NCI-H1694 (cell line): Measurements from ENCODE around the gene GABRA4.

Source experiments
- DNase-seq: peaks from one replicate; lab custom pipeline; 2025; lab: John Stamatoyannopoulos, UW

GABRA4 gene

DNA sequence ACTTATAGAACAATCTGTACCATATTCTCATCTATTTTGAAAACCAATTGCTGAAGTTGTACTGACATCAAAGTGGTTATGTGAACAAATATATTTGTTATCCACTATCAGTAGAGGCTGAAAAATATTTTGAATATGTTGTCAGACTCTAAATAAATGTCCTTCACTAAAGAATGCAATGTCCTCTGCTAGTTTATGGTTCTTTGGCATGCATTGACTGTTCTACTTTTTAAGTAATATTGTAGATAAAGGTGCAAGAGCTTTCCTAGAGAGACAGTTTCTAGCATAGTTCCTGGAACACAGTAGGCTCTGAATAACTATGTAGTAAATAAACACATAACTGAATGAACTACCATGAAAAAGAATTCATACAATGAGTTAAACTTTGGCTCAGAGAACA, 66.2 kb downstream of the GABRA4 start:
- no peak for DNase-seq

DNA sequence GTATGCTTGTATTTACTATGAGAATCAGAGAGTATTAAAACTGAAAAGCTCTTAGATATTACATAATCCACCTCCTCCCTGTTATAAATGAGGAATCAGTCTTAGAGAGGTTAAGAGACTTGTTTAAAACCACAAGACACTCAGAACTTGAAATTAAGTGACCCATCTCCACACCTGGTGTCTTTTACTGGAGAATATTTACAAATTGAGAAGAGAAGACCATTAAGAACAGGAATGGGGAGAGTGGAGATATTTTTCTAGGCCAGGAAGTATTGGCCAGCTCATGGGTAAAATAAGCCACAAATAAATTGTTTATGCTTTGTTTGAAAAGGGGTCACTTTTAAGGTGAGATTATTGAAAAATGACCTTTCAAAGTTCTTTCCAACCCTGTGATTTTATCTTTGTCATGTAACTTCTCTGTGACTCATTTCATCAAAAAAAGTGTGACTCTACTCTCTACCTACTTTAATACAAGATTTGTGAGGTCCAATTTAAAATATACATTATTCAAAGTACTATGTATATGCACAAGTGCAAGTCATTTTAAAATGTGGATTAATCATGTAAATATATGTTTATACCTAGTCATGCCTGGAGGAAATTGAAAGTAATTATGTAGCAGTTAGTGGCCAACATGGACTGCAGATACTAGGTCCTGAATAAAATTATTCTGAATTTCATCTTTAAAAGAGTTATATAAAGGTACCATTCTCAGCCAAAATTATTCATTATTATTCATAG, 68.4 kb downstream of the GABRA4 start:
- DNase-seq, result no peak

DNA sequence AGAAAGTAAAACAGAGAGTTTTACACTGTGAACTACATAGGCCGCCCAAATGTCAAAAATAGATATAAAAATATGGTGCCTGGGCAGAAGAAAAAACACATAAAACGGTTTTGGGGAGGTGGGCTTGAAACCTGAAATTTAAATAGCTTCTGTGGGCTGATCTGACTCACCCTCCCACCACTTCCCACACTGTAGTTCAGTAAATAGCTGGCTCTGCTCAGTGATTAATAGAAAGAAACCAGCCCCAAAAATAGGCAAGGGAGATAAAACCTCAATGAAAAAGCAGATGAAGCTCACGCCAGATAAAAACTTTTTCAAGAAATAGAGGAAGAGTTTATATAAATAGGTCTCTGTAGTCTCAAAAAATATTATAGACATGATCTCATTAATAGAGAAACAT, 71.2 kb downstream of the GABRA4 start:
- no peak for DNase-seq

DNA sequence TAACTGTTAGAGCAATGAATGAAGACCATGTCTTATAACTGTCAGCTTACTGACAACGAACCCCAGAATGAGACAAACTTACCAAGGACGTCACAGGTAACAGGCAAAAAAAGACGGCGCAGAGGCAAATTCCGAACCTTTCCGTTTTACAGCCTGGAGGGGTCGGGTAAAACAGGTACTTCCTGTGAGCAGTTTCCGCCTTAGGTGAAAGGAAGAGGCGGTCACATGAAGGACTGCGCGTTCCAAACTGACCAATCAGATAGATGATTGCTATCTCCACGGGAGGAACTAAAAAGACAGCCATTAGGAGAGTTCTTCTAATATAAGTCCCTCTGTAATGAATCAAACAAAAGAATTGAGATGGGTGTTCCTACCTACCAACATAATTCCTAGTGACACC, 84.3 kb downstream of the GABRA4 start, which contains the start of gene COX7B2:
COX7B2 (minus strand) TSS at position 168 of the 400 bp plus-strand sequence. CDS start 174,053 bp downstream, outside the sequence.
- DNase-seq, result no peak

DNA sequence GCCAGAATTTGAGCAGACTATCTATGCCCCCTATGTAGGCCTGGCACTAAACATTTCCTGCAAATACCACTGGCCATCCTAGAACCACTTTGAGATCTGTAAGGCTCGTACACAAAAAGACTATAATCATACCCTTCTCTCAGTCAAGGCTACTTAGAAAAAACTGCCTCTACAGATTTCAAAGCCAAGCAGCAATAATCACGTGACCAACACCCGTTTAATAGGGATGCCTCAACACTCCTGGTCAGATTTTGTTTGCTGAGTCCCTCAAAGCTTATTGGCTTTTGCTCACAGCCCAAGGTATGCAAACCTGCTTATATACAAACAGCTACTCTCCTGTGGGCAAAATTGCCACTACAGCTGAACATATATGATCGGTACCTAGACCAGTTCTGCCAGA, 85.2 kb downstream of the GABRA4 start:
- no peak for DNase-seq

DNA sequence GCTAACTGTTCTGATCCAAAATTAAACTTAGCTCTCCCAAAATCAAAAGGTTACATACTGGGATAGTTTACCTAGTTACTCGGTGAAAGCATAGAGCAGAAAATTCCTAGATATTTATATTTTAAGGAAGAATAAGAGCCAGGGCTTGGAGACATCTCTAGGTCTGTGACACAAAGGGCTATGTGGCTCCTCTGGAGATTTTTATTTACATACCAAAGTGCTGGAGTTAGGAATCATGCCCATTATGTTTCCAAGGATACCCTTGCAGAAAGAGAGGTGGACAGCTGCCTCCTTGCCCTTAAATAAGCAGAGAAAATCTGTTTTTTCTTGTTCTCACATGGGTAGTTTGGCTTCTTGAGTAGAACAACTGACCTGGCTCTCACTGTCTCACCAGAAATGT, 93.3 kb downstream of the GABRA4 start:
- no peak for DNase-seq

DNA sequence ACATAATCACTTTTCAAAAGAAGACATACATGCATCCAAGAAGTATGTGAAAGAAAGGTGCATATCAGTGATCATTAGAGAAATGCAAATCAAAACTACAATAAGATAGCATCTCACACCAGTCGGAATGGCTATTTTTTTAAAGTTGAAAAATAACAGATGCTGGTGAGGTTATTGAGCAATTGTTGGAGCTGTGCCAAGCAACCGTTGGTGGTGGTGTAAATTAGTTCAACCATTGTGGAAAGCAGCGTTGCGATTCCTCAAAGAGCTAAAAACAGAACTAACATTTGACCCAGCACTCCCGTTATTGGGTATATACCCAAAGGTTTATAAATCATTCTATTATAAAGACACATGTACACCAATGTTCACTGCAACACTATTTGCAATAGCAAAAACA, 98.6 kb downstream of the GABRA4 start:
- DNase-seq, result no peak

DNA sequence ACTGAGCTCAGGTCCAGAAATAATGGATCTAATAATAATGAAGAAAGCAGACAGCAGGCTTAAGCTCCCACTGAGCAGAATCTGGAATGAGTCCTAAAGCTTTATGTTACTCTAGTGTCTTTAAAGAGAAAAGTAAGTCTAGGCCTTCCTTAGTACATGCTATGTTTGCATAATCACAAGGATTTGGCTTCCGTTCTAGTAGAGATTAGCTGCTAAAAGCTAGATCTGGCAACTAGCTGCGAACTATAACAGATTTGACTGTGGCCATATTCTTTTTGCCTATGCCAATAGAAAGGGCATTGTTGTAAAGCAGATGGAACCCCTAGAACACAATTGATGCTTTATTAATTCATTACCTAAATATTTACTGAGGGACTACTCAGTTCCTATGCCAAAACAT, 103.3 kb downstream of the GABRA4 start:
- DNase-seq, result no peak

DNA sequence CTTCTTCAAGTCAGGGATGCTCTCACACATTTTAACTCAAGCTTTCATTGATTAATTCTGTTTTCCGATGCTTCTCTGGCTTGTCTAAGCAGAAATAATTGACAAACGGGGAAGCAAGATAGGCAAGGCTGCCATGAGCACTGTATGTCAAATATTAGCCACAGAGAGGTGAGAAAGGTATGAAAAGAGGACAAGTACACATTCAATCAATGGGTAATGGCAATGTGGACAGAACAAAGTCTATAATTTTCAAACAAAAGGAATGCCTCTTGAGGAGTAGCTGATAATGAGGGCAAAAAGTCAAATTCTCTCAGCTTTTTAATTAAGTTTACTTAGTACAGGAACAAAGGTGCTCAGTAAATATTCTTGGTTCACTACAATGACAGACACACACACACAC, 104.0 kb downstream of the GABRA4 start:
- no peak for DNase-seq

DNA sequence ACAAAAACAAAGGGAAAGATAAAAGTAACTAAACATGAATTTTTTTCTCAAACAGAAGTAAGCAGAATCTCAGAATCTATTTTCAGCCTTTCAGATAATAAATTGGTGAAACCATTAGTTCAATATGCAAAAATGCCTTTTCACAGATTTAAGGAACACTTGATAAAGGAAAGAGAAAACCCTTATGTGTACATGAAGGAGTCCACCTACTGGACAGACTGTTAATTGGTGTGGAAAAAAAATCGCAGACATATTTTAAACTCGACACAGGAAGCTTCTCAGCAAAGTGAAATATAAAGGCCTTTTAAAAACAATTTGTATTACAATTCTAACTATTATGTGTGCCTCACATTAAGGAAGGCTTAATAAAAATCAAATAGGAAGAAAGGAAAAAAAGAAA, 106.7 kb downstream of the GABRA4 start:
- no peak for DNase-seq

DNA sequence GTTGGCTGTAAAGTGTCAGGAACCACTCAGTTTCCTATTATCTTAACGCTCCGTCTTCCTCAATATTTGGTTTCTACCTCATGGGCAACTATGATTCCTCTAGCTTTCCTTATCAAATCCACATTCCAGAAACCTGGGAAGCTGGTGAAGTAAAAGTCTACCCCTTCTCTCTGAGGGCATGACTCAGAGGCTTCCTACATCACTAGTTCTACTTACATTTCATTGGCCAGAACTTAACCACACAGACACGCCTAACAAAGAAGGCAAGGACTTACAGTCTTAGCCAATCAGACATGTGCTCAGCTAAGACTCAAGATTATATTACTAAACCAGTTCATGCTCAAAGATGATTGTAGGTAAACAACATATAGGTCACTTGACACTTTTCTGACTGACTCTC, 114.7 kb downstream of the GABRA4 start:
- DNase-seq, result no peak

DNA sequence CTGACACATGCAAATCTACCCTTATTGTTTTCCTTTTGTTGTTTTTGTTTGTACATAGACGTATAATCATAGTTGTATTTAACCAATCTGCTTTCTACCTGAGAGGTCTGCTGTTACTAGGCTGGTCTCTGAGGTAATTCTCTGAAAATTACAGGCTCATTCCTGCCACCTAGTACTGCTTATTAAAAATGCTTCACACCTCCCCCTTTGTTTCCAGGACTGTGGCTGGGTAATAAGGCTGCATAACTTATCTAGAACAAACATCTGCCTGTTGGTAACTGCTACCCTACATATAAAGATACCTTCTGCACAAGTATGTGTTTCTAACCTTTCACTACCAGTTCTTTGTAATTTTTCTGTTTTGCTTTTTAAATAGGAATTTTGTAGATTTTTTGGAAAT, 118.6 kb downstream of the GABRA4 start:
- DNase-seq, result no peak

DNA sequence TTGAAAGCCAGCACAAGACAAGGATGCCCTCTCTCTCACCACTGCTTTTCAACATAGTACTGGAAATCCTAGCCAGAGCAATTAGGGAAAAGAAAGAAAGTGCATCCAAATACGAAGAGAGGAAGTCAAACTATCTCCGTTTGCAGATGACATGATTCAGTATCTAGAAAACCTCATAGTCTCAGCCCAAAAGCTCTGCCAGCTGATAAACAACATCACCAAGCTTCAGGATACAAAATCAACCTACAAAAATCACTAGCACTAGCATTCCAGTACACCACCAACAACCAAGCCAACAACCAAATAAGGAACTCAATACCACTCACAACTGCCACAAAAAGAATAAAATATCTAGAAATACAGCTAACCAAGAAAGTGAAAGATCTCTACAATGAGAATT, 123.0 kb downstream of the GABRA4 start:
- no peak for DNase-seq
